ENCODE data around the gene KLK11.

KLK11 gene

GRCh38 chr19:51006406-51006805 lies 20.0 kb downstream of the KLK11 start:
- Histone ChIP-seq H3K4me1 (ENCODE audit: control insufficient read depth, insufficient read depth, low read length, poor library complexity, severe bottlenecking) (no peaks in the 10 kb centered on the region), H3K27me3 (replicated peaks; ENCODE audit: control insufficient read depth, insufficient read depth, low read length, poor library complexity, severe bottlenecking) (peaks cover 3% of the 10 kb centered on the region), H3K4me3 (ENCODE audit: insufficient read depth, low read depth, low read length, poor library complexity, severe bottlenecking) (no peak overlapping the region), H3K9me3 (ENCODE audit: control insufficient read depth, low read length) (no peaks in the 10 kb centered on the region), H3K27ac (ENCODE audit: insufficient read depth, low read length, poor library complexity, severe bottlenecking) (no peak overlapping the region), H3K36me3 (ENCODE audit: control insufficient read depth, insufficient read depth, low read length) (no peaks in the 10 kb centered on the region)
- DNase-seq, result no peak

- DNase-seq, result no peak
- peaks cover 8% of the 10 kb centered on the region for H3K27me3 ChIP-seq (replicated peaks; ENCODE audit: control insufficient read depth, insufficient read depth, low read length, poor library complexity, severe bottlenecking)
- no peaks in the 10 kb centered on the region for H3K9me3 ChIP-seq (ENCODE audit: control insufficient read depth, low read length)
- no peak overlapping the region for H3K4me3 ChIP-seq (ENCODE audit: insufficient read depth, low read depth, low read length, poor library complexity, severe bottlenecking)
- H3K36me3 ChIP-seq (ENCODE audit: control insufficient read depth, insufficient read depth, low read length), result no peaks in the 10 kb centered on the region
- H3K4me1 ChIP-seq (ENCODE audit: control insufficient read depth, insufficient read depth, low read length, poor library complexity, severe bottlenecking), result no peaks in the 10 kb centered on the region
- H3K27ac ChIP-seq (ENCODE audit: insufficient read depth, low read length, poor library complexity, severe bottlenecking), result no peak overlapping the region
Observed at GRCh38 chr19:51005248-51005647, 21.2 kb downstream of the KLK11 start.

- no peak overlapping the region for H3K27ac ChIP-seq (ENCODE audit: insufficient read depth, low read length, poor library complexity, severe bottlenecking)
- H3K27me3 ChIP-seq (replicated peaks; ENCODE audit: control insufficient read depth, insufficient read depth, low read length, poor library complexity, severe bottlenecking), result peaks cover 12% of the 10 kb centered on the region
Observed at GRCh38 chr19:51003316-51003715, 23.1 kb downstream of the KLK11 start.

DNA sequence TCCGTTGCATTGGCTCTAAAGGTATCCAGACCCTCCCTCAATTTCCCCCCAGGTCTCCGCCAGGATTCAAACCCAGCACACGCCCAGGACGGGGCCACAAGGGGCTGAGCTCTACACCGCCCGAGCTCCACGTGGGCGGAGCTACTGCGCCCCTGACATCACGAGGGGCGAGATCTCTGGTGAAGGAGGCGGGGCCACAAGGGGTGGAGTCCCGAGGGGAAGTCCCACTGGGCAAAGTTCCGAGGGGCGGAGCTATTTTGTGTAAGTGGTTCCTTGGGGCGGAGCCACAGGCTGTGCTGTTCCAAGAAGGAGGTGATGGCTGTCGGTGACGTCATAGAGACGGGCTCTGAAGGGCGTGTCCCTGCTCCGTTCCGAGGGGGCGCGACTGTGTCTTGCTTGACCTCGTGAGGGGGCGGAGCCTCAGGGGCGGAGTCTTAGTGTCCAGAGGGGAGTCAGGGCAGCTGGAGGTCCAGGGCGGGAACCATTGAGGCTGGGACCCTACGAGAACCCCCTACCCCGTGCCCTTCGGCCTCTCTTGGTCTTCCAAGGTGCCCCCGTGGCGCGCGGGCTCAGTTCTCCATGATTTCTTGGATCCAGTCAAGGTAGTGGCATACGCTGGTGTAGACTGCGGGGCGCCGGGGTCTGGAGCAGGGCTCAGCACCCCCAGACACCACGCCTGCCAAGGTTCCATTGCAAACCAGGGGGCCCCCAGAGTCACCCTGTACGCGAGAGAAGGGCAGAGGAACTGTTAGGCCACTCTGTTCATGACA lies 23.7 kb downstream of the KLK11 start:
- peaks cover 12% of the 10 kb centered on the region for H3K27me3 ChIP-seq (replicated peaks; ENCODE audit: control insufficient read depth, insufficient read depth, low read length, poor library complexity, severe bottlenecking)
- H3K4me1 ChIP-seq (ENCODE audit: control insufficient read depth, insufficient read depth, low read length, poor library complexity, severe bottlenecking), result no peaks in the 10 kb centered on the region
- no peaks in the 10 kb centered on the region for H3K36me3 ChIP-seq (ENCODE audit: control insufficient read depth, insufficient read depth, low read length)
- H3K9me3 ChIP-seq (ENCODE audit: control insufficient read depth, low read length), result no peaks in the 10 kb centered on the region
- H3K4me3 ChIP-seq (ENCODE audit: insufficient read depth, low read depth, low read length, poor library complexity, severe bottlenecking), result no peak overlapping the region
- H3K27ac ChIP-seq (ENCODE audit: insufficient read depth, low read length, poor library complexity, severe bottlenecking), result no peak overlapping the region
- DNase-seq, result peak in 1 of 3 donors; percentile 1

More at GRCh38 chr19:51003316-51003715, 23.1 kb downstream of the KLK11 start:
- no peak overlapping the region for H3K4me3 ChIP-seq (ENCODE audit: insufficient read depth, low read depth, low read length, poor library complexity, severe bottlenecking)
- H3K4me1 ChIP-seq (ENCODE audit: control insufficient read depth, insufficient read depth, low read length, poor library complexity, severe bottlenecking), result no peaks in the 10 kb centered on the region
- H3K36me3 ChIP-seq (ENCODE audit: control insufficient read depth, insufficient read depth, low read length), result no peaks in the 10 kb centered on the region
- no peak for DNase-seq
- H3K9me3 ChIP-seq (ENCODE audit: control insufficient read depth, low read length), result no peaks in the 10 kb centered on the region

GRCh38 chr19:51002089-51002532 lies 24.3 kb downstream of the KLK11 start:
- Histone ChIP-seq H3K4me3 (ENCODE audit: insufficient read depth, low read depth, low read length, poor library complexity, severe bottlenecking) (no peak overlapping the region), H3K4me1 (ENCODE audit: control insufficient read depth, insufficient read depth, low read length, poor library complexity, severe bottlenecking) (no peaks in the 10 kb centered on the region), H3K27ac (ENCODE audit: insufficient read depth, low read length, poor library complexity, severe bottlenecking) (no peak overlapping the region), H3K9me3 (ENCODE audit: control insufficient read depth, low read length) (no peaks in the 10 kb centered on the region), H3K36me3 (ENCODE audit: control insufficient read depth, insufficient read depth, low read length) (no peaks in the 10 kb centered on the region), H3K27me3 (replicated peaks; ENCODE audit: control insufficient read depth, insufficient read depth, low read length, poor library complexity, severe bottlenecking) (peaks cover 12% of the 10 kb centered on the region)
- DNase-seq, result no peak

DNA sequence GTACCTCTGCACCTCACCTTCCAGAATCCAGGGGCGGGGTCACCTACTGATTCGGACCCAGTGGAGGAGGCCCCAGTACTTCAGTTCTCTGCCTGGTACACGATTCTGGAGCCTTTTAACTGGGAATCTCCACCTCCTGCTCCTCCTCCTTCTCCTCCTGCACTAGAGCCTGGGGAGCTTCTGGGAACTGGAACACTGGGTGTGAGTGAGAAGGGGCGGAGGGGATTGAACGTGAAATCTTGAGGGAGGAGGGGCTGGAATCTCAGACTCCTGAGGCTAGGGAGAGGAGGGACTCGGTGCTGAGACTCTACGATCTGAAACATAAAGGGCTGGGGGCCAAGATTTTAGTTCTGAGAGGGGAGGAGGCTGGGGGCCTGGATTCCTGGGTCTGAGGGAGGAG lies 24.9 kb downstream of the KLK11 start, which contains the start of gene KLK8:
Gene KLK8 (minus strand): TSS at position 90 of the 400 bp plus-strand sequence. CDS start 437 bp downstream, outside the sequence.
- Histone ChIP-seq H3K4me1 (ENCODE audit: control insufficient read depth, insufficient read depth, low read length, poor library complexity, severe bottlenecking) (no peaks in the 10 kb centered on the region), H3K27me3 (replicated peaks; ENCODE audit: control insufficient read depth, insufficient read depth, low read length, poor library complexity, severe bottlenecking) (peaks cover 12% of the 10 kb centered on the region), H3K4me3 (ENCODE audit: insufficient read depth, low read depth, low read length, poor library complexity, severe bottlenecking) (no peak within 1 kb of the TSS), H3K27ac (ENCODE audit: insufficient read depth, low read length, poor library complexity, severe bottlenecking) (no peak within 1 kb of the TSS), H3K9me3 (ENCODE audit: control insufficient read depth, low read length) (no peaks in the 10 kb centered on the region), H3K36me3 (ENCODE audit: control insufficient read depth, insufficient read depth, low read length) (no peaks in the 10 kb centered on the region)
- no peak for DNase-seq

DNA sequence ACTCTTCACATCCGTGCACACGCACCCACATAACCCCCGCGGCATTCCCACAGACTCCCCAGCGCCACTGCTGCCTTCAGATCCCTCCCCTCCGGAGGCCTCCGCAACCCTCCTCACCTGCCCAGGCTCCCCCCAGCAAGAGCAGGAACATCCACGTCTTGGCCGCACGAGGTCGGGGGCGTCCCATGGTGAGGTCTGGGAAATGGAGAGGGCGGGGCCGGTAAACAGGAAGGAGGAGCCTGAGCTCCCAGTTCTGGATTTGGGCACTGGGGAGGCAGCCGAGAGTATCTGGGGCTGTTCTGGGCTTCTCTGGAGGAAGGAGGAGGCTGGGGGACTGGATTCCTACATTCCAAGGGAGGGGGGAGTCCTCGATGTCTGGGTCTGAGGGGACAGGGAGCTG lies 25.4 kb downstream of the KLK11 start:
- H3K36me3 ChIP-seq (ENCODE audit: control insufficient read depth, insufficient read depth, low read length), result no peaks in the 10 kb centered on the region
- no peak overlapping the region for H3K4me3 ChIP-seq (ENCODE audit: insufficient read depth, low read depth, low read length, poor library complexity, severe bottlenecking)
- H3K9me3 ChIP-seq (ENCODE audit: control insufficient read depth, low read length), result no peaks in the 10 kb centered on the region
- H3K4me1 ChIP-seq (ENCODE audit: control insufficient read depth, insufficient read depth, low read length, poor library complexity, severe bottlenecking), result no peaks in the 10 kb centered on the region
- no peak overlapping the region for H3K27ac ChIP-seq (ENCODE audit: insufficient read depth, low read length, poor library complexity, severe bottlenecking)
- peaks cover 12% of the 10 kb centered on the region for H3K27me3 ChIP-seq (replicated peaks; ENCODE audit: control insufficient read depth, insufficient read depth, low read length, poor library complexity, severe bottlenecking)
- no peak for DNase-seq

- Histone ChIP-seq H3K27me3 (replicated peaks; ENCODE audit: control insufficient read depth, insufficient read depth, low read length, poor library complexity, severe bottlenecking) (peaks cover 12% of the 10 kb centered on the region), H3K36me3 (ENCODE audit: control insufficient read depth, insufficient read depth, low read length) (no peaks in the 10 kb centered on the region), H3K4me1 (ENCODE audit: control insufficient read depth, insufficient read depth, low read length, poor library complexity, severe bottlenecking) (no peaks in the 10 kb centered on the region), H3K9me3 (ENCODE audit: control insufficient read depth, low read length) (no peaks in the 10 kb centered on the region), H3K4me3 (ENCODE audit: insufficient read depth, low read depth, low read length, poor library complexity, severe bottlenecking) (no peak overlapping the region), H3K27ac (ENCODE audit: insufficient read depth, low read length, poor library complexity, severe bottlenecking) (no peak overlapping the region)
- no peak for DNase-seq
Observed at GRCh38 chr19:51000426-51000825, 26.0 kb downstream of the KLK11 start.

DNA sequence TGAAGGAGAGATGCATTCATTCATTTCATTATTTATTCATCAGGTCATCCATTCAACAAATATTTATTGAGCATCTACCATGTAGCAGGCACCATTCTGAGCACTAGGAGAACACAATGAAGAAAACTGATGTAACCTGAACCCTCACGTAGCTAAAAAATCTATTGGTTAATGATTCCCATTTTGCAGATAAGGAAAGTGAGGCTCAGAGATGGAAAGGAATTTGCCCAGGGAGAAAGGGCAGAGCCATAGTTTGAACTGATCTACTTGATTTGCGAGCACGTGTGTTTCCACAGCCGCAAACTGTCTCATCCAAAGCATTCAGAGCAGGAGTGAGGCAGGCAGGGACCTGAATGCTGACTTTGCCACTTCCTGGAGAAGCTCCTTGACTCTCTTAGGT lies 27.7 kb downstream of the KLK11 start:
- no peak overlapping the region for H3K4me3 ChIP-seq (ENCODE audit: insufficient read depth, low read depth, low read length, poor library complexity, severe bottlenecking)
- no peaks in the 10 kb centered on the region for H3K36me3 ChIP-seq (ENCODE audit: control insufficient read depth, insufficient read depth, low read length)
- H3K4me1 ChIP-seq (ENCODE audit: control insufficient read depth, insufficient read depth, low read length, poor library complexity, severe bottlenecking), result no peaks in the 10 kb centered on the region
- DNase-seq, result no peak
- H3K9me3 ChIP-seq (ENCODE audit: control insufficient read depth, low read length), result no peaks in the 10 kb centered on the region
- H3K27me3 ChIP-seq (replicated peaks; ENCODE audit: control insufficient read depth, insufficient read depth, low read length, poor library complexity, severe bottlenecking), result peaks cover 12% of the 10 kb centered on the region
- H3K27ac ChIP-seq (ENCODE audit: insufficient read depth, low read length, poor library complexity, severe bottlenecking), result no peak overlapping the region

DNA sequence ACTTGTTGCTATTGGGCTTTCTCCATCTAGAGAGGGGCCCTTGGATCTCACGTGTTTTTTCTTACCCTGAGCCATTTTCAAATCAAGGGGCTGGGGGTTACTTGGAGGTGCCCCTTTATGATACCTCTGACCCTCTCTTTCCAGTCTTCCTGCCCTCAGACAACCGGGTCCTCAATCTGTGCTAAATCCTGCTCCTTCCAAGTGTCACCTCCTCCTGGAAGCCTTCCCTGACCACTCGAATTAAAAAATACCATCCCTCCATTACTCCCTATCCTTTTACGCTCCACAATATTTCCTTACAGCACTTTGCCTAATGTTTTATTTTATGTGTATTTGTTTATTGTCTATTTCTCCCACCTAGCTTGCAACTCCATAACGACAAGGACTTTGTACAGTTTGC lies 28.4 kb downstream of the KLK11 start:
- Histone ChIP-seq H3K4me1 (ENCODE audit: control insufficient read depth, insufficient read depth, low read length, poor library complexity, severe bottlenecking) (no peaks in the 10 kb centered on the region), H3K9me3 (ENCODE audit: control insufficient read depth, low read length) (no peaks in the 10 kb centered on the region), H3K27ac (ENCODE audit: insufficient read depth, low read length, poor library complexity, severe bottlenecking) (no peak overlapping the region), H3K4me3 (ENCODE audit: insufficient read depth, low read depth, low read length, poor library complexity, severe bottlenecking) (no peak overlapping the region), H3K27me3 (replicated peaks; ENCODE audit: control insufficient read depth, insufficient read depth, low read length, poor library complexity, severe bottlenecking) (peaks cover 12% of the 10 kb centered on the region), H3K36me3 (ENCODE audit: control insufficient read depth, insufficient read depth, low read length) (no peaks in the 10 kb centered on the region)
- DNase-seq, result no peak

Data from effector memory CD4-positive, alpha-beta T cell (primary cell).